KBM-7 (cell line): Measurements from ENCODE around the gene SLFN11.
A peak's percentile ranks its signal among the peaks of the same experiment; 100 is the strongest.
"Not testable (repeated sequence)": the region's sequence is repeated elsewhere in the genome, so short reads cannot be mapped to it uniquely, and the experiment has no call there.

Source experiments
- DNase-seq: peaks from one replicate; pipeline ENCODE4 v3.0.0-alpha.2; 2015
- in situ Hi-C: fragments of 300-500 bp; cut with MboI; formaldehyde crosslinking; loops from 2 replicates; pipeline ENCODE4 v1.14.3; 2020; ENCODE audit warnings: low sequenced_read_pairs, low pct_unique_long_range_greater_than_20kb, mixed read lengths

SLFN11 gene

GRCh38 chr17:35371934-35372333 lies 1.5 kb downstream of the SLFN11 start:
- in situ Hi-C loops, result loop anchor here (25.0 kb wide), 1 partner anchor 165 kb away; the partner anchor contains the start of gene SLFN12L
- no peak for DNase-seq

GRCh38 chr17:35368081-35368830 lies 5.2 kb downstream of the SLFN11 start:
- in situ Hi-C loops, result loop anchor here (25.0 kb wide), 1 partner anchor 169 kb away; the partner anchor contains the start of gene SLFN12L
- peak; percentile 98 for DNase-seq

GRCh38 chr17:35361027-35361426 lies 12.4 kb downstream of the SLFN11 start:
- in situ Hi-C loops, result loop anchor here (25.0 kb wide), 1 partner anchor 176 kb away; the partner anchor contains the start of gene SLFN12L
- DNase-seq, result no peak

- DNase-seq, result no peak
- in situ Hi-C loops, result loop anchor here (25.0 kb wide), 1 partner anchor 178 kb away; the partner anchor contains the start of gene SLFN12L
Measured at GRCh38 chr17:35359398-35359797, 14.0 kb downstream of the SLFN11 start.

GRCh38 chr17:35352284-35352683 lies 21.1 kb downstream of the SLFN11 start:
- DNase-seq, result no peak
- in situ Hi-C loops, result loop anchor here (25.0 kb wide), 1 partner anchor 185 kb away; the partner anchor contains the start of gene SLFN12L

GRCh38 chr17:35350493-35350892 lies 22.9 kb downstream of the SLFN11 start:
- in situ Hi-C loops, result loop anchor here (25.0 kb wide), 1 partner anchor 187 kb away; the partner anchor contains the start of gene SLFN12L
- DNase-seq, result no peak

- in situ Hi-C loops, result loop anchor here (25.0 kb wide), 1 partner anchor 109 kb away; the partner anchor contains the start of gene SLFN5
- DNase-seq, result peak; percentile 86
Measured at GRCh38 chr17:35345926-35346771, 27.3 kb downstream of the SLFN11 start.

- in situ Hi-C loops, result loop anchor here (25.0 kb wide), 1 partner anchor 108 kb away; the partner anchor contains the start of gene SLFN5
- no peak for DNase-seq
Measured at GRCh38 chr17:35345445-35345925, 27.9 kb downstream of the SLFN11 start.

GRCh38 chr17:35344262-35344661 lies 29.2 kb downstream of the SLFN11 start:
- in situ Hi-C loops, result loop anchor here (25.0 kb wide), 1 partner anchor 107 kb away; the partner anchor contains the start of gene SLFN5

GRCh38 chr17:35342276-35342675 lies 31.1 kb downstream of the SLFN11 start:
- DNase-seq, result no peak
- in situ Hi-C loops, result loop anchor here (25.0 kb wide), 1 partner anchor 105 kb away; the partner anchor contains the start of gene SLFN5

More at GRCh38 chr17:35344262-35344661, 29.2 kb downstream of the SLFN11 start:
- DNase-seq, result no peak

- in situ Hi-C loops, result loop anchor here (25.0 kb wide), 1 partner anchor 104 kb away; the partner anchor contains the start of gene SLFN5
- DNase-seq, result peak; percentile 30
Measured at GRCh38 chr17:35341411-35341992, 31.9 kb downstream of the SLFN11 start.

- no peak for DNase-seq
- in situ Hi-C loops, result loop anchor here (25.0 kb wide), 1 partner anchor 101 kb away; the partner anchor contains the start of gene SLFN5
Measured at GRCh38 chr17:35338230-35338629, 35.2 kb downstream of the SLFN11 start.

GRCh38 chr17:35337364-35337763 lies 36.1 kb downstream of the SLFN11 start:
- in situ Hi-C loops, result loop anchor here (25.0 kb wide), 1 partner anchor 100 kb away; the partner anchor contains the start of gene SLFN5
- no peak for DNase-seq

- in situ Hi-C loops, result loop anchor here (25.0 kb wide), 1 partner anchor 96 kb away; the partner anchor contains the start of gene SLFN5
- DNase-seq, result not testable (repeated sequence)
Measured at GRCh38 chr17:35333578-35333977, 39.8 kb downstream of the SLFN11 start.

- in situ Hi-C loops, result no loop called here
- no peak for DNase-seq
Measured at GRCh38 chr17:35322749-35323148, 50.7 kb downstream of the SLFN11 start.

- DNase-seq, result no peak
- in situ Hi-C loops, result no loop called here
Measured at GRCh38 chr17:35315971-35316370, 57.5 kb downstream of the SLFN11 start.

- DNase-seq, result no peak
- in situ Hi-C loops, result no loop called here
Measured at GRCh38 chr17:35315283-35315682, 58.1 kb downstream of the SLFN11 start.

GRCh38 chr17:35314415-35315216 lies 58.8 kb downstream of the SLFN11 start:
- no peak for DNase-seq
- in situ Hi-C loops, result no loop called here
